Right ventricle myocardium superior (tissue), 1 donor: ENCODE results near the gene C1orf105. TPM values are rescaled to one million over a fixed set of nuclear protein-coding genes. Genes with fewer than 3 reads are reported as not detected.
"Not testable (repeated sequence)": the region's sequence is repeated elsewhere in the genome, so short reads cannot be mapped to it uniquely, and the experiment has no call there.

Source experiments
- ATAC-seq: fragments of 200-7000 bp; cut with Tn5 transposase; one replicate; pipeline ENCODE4 v1.9.1; 2020; ENCODE audit warnings: mild to moderate bottlenecking; ENCODE audit not compliant: poor library complexity
- DNase-seq: peaks from one replicate; pipeline ENCODE4 v3.0.0-alpha.2; 2020
- intact Hi-C: fragments of 100-400 bp; cut with DNase I; formaldehyde crosslinking; loops from one replicate; pipeline ENCODE4 v1.11.2; 2022
- total RNA-seq: library from RNA; stranded (reverse); fragmentation: NEBNext Ultra II Directional; extraction: Animal tissue kit (Norgen Biotek cat#: 25700); gene quantifications from one replicate; pipeline ENCODE4 v1.2.1, GENCODE V29; 2021
- donor health status: DM: no; HTN: yes; CAD: no; lungs with severe emphysema.

C1orf105 gene
- total RNA-seq, 1 donor from 2014 or later = 14.3 TPM

DNA sequence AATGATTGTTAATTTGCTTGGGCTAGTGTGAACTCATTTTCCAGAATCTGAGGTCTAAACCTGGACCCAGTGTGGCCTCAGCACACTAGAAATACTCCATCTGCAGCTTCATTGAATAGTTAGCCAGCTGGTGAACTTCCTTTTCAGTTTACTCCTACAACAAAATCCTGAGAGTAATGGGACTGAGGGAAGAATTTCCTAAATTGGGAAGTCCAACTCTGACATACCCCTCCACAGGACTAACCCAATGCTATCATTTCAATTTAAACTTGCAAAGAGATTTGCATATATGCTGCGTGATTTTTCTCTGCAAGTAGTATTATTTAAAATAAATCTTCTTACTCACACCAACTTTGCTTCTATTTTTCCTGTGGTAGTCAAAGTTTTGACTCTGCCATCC, 51.2 kb downstream of the C1orf105 start:
- no peak for ATAC-seq
- intact Hi-C loops = no loop called here
- DNase-seq = no peak

DNA sequence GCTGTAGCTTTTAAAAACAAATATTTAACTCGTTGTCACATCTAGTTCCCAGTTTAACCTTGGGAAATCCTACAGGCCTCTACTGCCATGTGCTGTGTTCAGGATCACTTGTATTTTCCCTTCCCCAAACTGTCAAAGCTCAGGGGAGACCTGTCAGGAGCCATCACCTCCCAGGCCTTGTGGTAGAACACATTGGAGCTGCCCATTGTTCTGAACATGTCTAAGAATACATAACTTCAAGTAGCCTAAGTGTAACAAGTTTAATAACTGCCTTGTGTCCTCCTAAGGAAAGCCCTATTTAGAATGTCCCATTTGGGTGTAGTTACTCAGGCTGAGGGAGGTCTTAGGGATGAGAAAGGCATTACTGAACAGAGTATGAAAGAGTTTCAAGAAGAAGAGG, 52.0 kb downstream of the C1orf105 start:
- intact Hi-C loops = no loop called here
- no peak for DNase-seq
- ATAC-seq = no peak

- intact Hi-C loops = no loop called here
- DNase-seq = no peak
- ATAC-seq = peak; percentile 27
Measured at GRCh38 chr1:172473302-172473701, 52.8 kb downstream of the C1orf105 start.

- intact Hi-C loops = no loop called here
- ATAC-seq = no peak
- no peak for DNase-seq
Measured at GRCh38 chr1:172473842-172474241, 53.4 kb downstream of the C1orf105 start.

GRCh38 chr1:172476218-172476811, 55.8 kb downstream of the C1orf105 start:
- DNase-seq = no peak
- intact Hi-C loops = no loop called here
- no peak for ATAC-seq

DNA sequence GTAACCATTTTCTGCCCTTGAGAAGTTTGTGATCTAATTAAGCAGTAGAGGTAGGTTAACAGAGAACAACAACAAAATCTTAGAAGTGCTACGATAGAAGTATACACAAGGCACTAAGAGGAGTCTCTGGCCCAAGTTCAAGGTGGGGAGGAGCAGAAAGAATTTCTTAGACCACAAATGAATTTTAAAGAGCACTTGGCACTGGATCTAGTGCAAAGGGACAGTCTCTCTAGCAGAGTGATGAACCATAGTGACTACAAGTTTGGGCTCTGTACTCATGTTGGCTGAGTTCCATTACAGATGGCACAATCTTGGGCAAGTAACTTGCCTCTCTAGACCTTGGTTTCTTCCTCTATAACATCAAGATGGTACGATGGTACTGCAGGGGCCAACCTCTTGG, 56.7 kb downstream of the C1orf105 start:
- ATAC-seq = no peak
- intact Hi-C loops = no loop called here
- DNase-seq = no peak

GRCh38 chr1:172477741-172478140, 57.3 kb downstream of the C1orf105 start:
- DNase-seq = no peak
- ATAC-seq = no peak
- intact Hi-C loops = no loop called here

DNA sequence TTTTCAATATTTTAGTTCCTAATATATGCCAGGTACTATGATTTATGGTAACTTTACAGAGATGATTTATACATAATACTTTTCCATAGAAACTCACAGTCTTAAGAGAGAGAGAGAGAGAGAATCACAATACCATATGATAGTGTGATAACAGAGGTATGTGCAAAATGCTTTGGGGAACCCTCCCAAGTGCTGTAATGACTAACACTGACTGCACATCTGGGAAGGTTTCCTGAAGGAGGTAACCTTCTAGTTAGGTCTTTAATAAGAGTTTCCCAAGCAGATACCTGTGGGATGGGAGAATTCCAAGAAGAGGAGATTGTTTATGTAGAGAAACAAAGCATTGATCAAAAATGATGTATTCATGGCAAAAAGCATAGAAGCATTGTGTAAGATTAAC, 58.0 kb downstream of the C1orf105 start:
- DNase-seq (no peak), ATAC-seq (no peak)
- intact Hi-C loops = no loop called here

- intact Hi-C loops = no loop called here
- ATAC-seq (no peak), DNase-seq (no peak)
Measured at GRCh38 chr1:172480431-172480830, 59.9 kb downstream of the C1orf105 start.

GRCh38 chr1:172482044-172482443, 61.6 kb downstream of the C1orf105 start:
- ATAC-seq (no peak), DNase-seq (no peak)
- intact Hi-C loops = no loop called here

DNA sequence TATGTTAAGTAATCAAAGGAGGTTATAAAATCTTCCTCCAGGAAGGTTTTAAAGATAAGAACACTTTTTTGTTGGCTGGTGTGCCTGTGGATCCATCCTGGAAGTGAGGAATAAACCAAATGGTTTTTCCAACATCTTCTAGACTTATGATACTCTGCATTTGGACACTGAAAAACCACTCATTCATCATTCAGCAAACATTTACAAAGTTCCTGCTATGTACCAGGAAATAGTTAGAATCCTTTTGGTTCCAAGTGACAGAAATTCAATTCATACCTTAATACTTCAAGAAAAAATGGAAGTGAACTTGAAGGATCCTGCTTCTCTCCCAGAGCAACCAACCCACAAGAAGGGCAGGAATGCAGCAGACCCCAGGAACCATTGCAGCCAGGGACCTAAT, 63.0 kb downstream of the C1orf105 start:
- ATAC-seq (no peak), DNase-seq (no peak)
- intact Hi-C loops = no loop called here

GRCh38 chr1:172484252-172484651, 63.8 kb downstream of the C1orf105 start:
- intact Hi-C loops = no loop called here
- DNase-seq (no peak), ATAC-seq (no peak)

- ATAC-seq = no peak
- DNase-seq = no peak
Measured at GRCh38 chr1:172485626-172486025, 65.1 kb downstream of the C1orf105 start.

DNA sequence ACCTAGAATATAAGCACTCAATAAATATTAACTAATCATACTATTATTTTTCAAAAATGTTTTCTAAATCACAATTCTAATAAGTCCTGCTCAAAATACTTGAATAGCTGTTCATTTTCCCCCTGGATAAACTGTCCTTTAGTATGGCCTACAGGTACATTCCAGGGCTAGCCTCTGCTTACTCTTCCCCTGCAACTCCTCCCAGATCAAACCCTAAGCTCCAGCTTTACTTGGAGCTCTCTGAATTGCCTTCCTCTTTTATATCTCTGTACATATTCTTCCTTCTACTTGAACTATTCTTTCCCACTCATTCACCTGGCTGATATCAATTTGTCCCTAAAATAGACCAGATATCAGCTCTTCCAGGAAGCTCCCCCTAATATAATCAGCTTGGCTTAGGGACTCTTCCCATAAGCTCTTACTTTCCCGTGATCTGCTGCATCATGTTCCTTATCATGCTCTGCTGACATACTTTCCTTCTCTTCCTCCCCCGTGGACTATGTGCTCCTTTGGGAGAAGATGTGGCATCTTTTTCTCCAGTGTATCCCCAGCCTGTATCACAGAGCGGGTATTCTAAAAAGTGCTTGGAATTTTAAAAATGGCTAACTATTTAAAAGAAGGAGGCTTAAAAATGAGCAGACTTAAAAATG, 66.4 kb downstream of the C1orf105 start:
- DNase-seq = no peak
- no peak for ATAC-seq
- intact Hi-C loops = no loop called here

More at GRCh38 chr1:172485626-172486025, 65.1 kb downstream of the C1orf105 start:
- intact Hi-C loops = no loop called here

DNA sequence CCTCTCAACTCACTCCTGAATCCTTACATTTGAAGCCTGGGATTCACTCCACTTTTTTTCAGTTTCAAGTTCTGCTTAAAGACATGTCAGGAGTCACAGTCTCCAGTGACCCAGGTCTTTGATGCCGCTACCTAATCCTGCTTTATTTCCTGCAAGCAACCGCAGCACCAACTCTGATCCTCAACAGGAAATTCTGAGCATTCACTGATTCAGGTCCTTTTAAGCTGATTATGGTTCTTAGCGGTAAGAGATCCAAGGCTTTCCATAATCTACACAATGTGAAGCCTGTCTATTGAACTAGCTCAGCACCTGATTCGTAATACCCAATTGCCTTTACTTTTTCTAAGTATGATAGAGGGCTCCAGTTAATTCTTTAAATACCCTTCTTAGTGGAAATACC, 67.1 kb downstream of the C1orf105 start:
- intact Hi-C loops = no loop called here
- DNase-seq (no peak), ATAC-seq (no peak)

DNA sequence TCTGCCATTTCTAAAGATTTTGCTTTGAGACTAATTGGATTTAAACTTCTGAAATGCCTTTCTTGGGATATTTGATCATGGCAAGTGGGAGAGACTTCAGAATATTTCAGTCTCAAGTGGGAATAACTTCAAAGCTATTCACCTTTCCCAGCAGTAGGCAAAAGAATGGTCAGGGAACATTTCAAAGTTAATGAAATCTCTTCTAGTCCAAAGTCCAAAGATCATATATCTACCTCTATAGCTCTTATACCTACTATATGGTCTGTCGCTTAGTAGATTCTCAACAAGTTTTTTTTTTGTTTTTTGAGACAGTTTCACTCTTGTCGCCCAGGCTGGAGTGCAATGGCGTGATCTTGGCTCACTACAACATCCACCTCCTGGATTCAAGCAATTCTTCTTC, 67.9 kb downstream of the C1orf105 start:
- ATAC-seq = no peak
- no peak for DNase-seq
- intact Hi-C loops = no loop called here

DNA sequence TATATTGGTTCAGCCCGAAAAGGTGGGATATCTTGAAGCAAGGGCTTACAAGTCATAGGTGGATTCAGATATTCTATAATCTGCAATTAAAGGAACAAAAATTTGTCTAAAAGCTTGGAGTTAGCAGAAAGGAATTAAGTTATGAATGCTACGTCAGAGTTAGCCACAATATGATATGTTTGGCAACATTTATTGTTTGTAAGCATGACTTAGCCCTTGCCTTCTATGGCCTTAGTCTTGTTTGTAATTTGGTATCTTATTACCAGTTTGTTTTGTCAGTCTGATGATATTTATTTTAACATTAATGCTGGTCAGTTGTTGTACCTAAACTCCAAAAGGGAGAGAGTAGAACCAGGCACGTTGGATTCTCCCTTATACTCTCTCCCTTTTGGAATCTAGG, 69.4 kb downstream of the C1orf105 start:
- DNase-seq (no peak), ATAC-seq (no peak)
- intact Hi-C loops = no loop called here

DNA sequence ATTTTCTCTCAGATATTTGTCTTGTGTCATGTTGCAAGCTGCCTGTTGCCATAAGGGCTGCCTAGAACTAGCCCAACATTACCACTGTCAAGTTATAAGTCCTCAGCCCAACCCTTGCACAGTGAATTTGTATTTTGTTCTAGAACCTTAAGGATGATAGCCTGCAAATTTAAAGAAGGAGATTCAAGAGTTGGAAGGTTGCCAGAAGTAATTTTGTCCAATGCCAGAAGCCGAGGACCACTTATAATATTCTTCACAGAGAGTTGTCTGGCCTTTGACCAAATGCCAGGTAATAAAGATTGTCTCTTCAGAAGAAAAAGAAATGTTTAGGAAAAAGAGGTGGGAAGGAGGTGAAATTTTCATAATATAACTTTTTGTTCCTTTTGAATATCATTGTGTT, 71.9 kb downstream of the C1orf105 start:
- no peak for DNase-seq
- intact Hi-C loops = no loop called here
- no peak for ATAC-seq

GRCh38 chr1:172494166-172494565, 73.7 kb downstream of the C1orf105 start:
- DNase-seq = no peak
- no peak for ATAC-seq
- intact Hi-C loops = no loop called here

DNA sequence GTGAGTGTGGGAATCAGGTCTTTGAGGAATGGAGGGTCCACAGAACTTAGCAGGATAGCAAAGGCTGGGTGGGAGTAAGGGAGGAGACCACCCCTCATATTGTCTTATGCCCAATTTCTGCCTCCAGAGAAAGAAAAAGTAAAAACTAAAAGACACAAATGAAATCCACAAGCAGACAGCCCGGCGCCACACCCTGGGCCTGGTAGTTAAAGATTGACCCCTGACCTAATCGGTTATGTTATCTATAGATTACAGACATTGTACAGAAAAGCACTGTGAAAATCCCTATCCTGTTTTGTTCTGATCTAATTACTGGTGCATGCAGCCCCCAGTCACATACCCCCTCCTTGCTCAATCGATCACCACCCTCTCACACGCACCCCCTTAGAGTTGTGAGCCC, 75.6 kb downstream of the C1orf105 start:
- intact Hi-C loops = not testable (repeated sequence)

DNA sequence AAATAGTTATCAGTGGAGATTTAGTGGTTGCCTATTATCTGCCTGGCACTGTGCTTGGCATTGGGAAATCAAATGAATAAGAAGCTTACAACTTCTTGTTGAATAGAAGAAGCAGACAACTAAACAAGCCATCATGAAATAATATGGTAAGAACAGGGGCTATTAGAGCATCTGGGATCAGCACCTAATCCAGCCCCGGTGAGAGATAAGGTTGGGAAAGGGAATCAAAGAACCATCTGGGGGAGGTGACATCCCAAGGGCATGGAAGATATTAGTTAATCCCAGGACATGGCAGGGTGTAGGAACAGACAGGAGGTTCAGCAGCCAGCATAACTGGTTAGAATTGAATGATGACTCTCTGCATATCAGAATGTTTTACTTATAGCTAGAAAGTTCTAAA, 76.2 kb downstream of the C1orf105 start:
- ATAC-seq = no peak

More for the DNA sequence above, 75.6 kb downstream of the C1orf105 start:
- ATAC-seq, DNase-seq: not testable (repeated sequence)

More for the DNA sequence above, 76.2 kb downstream of the C1orf105 start:
- no peak for DNase-seq
- intact Hi-C loops = no loop called here
